Myometrial cell (primary cell): ENCODE results near the gene TIAL1. TPM values are rescaled to one million over a fixed set of nuclear protein-coding genes. Genes with fewer than 3 reads are reported as not detected.

Source experiments
- total RNA-seq: library from RNA; depleted of rRNA; stranded (reverse); fragments of >200 nt; gene quantifications from 2 replicates; pipeline ENCODE4 v1.2.3, GENCODE V29; 2015

TIAL1 gene, protein sequence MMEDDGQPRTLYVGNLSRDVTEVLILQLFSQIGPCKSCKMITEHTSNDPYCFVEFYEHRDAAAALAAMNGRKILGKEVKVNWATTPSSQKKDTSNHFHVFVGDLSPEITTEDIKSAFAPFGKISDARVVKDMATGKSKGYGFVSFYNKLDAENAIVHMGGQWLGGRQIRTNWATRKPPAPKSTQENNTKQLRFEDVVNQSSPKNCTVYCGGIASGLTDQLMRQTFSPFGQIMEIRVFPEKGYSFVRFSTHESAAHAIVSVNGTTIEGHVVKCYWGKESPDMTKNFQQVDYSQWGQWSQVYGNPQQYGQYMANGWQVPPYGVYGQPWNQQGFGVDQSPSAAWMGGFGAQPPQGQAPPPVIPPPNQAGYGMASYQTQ
- 38.3 and 53.9 TPM in 2 replicates for total RNA-seq

DNA sequence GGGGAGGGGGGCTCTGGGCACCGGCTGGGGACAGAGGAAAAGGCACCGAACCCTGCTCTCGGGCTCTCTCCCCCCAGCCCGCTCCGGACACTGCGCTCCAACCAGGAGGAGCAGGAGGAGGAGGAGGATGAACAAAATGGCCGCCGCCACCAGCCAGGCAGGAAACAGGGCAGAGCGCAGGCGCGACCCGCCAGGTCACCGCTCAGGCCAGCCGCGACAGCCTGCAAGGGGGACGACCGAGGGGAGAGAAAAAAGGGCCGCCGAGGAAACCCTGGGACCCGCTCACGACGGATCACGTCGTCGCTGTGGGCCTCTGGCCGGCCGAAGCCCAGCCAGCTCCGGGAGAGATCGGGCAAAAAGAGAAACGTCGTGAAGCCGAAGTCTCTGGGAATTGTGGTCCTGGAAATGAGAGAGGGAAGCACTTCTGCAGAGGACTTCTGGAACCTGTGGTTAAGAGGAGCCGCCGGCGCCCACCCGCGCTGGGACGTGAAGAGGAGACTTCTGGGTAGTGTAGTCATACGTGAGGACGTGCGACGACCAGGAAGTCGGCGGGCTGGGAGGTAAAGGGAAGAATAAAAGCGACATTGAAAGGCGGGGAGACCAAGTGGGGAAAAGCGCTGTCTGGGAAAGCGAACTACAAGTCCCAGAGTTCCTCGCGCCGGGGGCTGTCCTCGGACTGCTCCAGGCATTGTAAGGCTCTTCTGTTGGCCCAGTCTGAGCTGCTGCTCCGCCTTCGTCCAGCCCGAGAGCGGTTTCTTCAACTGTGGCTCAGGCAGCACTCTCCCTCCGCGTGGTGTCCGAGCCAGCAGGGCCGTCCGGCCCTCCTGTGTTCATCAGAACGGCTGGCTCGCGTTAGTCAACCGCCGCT, at the start of gene TIAL1:
TSS of gene TIAL1 (minus strand) at position 428 of the 868 bp plus-strand sequence. CDS start 499 bp downstream, outside the sequence.

DNA sequence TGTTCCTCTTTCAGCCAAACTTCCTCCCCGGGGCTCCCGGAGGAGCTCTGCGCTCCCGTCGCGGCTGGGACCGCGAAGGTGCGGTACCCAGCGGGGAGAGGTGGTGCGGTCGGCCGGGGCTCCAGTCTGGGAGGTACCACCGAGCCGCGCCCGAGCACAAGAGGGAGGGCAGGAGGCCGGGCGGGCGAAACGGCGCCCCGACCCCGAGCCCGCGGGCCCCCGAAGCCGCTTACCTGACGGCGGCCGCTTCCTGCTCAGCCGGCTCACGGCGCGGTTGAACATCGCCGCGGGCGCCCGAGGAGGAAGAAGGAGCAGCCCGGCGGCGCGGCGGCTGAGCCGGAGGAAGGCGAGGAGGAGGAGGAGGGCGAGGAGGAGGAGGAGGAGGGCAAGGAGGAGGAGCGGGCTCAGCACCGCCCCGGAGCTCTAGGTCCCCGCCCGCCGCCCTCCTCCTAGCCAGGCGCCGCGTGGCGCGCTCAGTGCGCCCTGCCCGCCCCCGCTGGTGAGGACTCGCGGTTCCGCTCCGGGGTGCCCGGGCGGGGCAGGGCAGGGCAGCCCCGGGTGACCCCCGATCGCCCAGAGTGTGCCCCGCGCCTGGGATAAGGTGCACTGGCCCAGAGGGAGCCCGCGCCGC, 54.3 kb downstream of the TIAL1 start, which contains the start of gene RGS10:
TSS of gene RGS10 (minus strand) at position 363 of the 631 bp plus-strand sequence. CDS start at position 282, 81 bp downstream.

Other genes starting within 250 kb of the TIAL1 start
- 75.7 and 92.5 TPM in 2 replicates for gene RGS10, start 54.2 kb downstream of the TIAL1 start, total RNA-seq
- 38.1 and 40.6 TPM in 2 replicates for gene BAG3, start 54.4 kb upstream of the TIAL1 start, total RNA-seq
- gene INPP5F, start 129.1 kb upstream of the TIAL1 start, total RNA-seq, result 15.0 and 16.5 TPM in 2 replicates